ENCODE results near the gene EBF3.

DNA sequence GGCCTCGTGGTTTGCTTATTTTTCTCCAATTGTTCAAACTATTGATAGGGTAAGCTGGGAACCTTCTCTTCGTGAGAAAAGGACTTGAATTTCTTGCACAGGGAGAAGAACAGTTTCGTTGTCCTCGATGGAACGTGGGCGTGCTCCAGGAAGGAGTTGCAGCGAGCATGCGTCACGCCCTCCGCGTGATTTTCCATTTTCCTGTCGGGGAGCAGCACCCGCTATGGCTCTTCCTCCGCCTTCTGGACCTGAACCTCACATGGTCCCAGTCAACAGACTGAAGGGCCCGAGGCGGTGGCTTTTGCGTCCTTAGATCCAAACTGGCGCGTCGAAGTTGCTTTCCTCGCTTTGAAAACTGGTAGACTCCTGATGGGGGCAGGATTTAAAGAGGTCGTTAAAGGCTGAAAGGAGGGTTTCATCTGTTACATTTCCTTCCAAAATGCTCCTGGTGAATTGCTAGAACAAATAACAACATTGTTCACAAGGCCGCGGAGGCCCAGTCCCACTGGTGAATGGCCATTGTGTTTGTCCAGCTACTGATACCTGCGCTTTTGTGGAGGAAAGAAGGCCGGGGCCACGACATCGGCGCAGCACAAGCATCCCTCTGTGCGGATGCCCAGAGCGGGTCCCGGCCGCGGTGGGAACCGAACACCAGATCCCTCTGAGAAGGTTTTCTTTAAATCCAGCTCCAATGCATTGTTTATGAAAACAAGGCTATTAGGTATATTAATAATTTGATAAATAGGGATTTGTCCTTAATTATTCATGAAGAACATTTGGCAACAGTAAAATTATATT, 75.9 kb downstream of the EBF3 start:
- TF ChIP-seq, protein P1, sequence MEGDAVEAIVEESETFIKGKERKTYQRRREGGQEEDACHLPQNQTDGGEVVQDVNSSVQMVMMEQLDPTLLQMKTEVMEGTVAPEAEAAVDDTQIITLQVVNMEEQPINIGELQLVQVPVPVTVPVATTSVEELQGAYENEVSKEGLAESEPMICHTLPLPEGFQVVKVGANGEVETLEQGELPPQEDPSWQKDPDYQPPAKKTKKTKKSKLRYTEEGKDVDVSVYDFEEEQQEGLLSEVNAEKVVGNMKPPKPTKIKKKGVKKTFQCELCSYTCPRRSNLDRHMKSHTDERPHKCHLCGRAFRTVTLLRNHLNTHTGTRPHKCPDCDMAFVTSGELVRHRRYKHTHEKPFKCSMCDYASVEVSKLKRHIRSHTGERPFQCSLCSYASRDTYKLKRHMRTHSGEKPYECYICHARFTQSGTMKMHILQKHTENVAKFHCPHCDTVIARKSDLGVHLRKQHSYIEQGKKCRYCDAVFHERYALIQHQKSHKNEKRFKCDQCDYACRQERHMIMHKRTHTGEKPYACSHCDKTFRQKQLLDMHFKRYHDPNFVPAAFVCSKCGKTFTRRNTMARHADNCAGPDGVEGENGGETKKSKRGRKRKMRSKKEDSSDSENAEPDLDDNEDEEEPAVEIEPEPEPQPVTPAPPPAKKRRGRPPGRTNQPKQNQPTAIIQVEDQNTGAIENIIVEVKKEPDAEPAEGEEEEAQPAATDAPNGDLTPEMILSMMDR (conservative IDR thresholded peaks at IDR 0.05; ENCODE audit: low read depth, low read length), result no peak
- no peak for TF ChIP-seq EZH2 (IDR thresholded peaks at IDR 0.05; ENCODE audit: low read length, unreplicated experiment)
